ENCODE measurements around the gene KIZ. TPM values are rescaled to one million over a fixed set of nuclear protein-coding genes. Genes with fewer than 3 reads are reported as not detected.

Gene KIZ
- total RNA-seq, 1 donor from 2014 or later, result 21.1 TPM

DNA sequence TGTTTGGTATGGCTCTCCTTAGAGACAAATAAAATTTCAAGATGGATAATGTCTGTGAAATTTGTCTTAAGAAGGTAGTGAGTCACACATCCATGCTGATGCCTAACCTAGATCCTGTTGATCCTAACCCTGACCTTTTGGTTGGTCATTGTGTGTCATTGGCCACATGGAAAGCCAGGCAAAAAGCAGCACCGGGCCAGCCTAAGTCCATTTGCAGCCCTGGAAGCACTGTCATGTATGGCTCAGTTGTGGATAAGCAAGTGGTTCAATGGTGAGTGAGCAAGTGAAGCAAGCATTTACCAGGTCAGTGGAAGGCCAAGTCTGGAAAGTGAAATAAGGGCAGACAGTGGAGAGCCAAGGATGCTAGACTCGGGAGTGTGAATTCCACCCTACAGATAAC lies 165.1 kb downstream of the KIZ start:
- Mint-ChIP-seq H3K4me1 (no peaks in the 10 kb centered on the region), H3K27me3 (ENCODE audit: low read depth) (peaks cover 51% of the 10 kb centered on the region), H3K36me3 (no peaks in the 10 kb centered on the region), H3K4me3 (no peak overlapping the region), H3K9me3 (peaks cover 5% of the 10 kb centered on the region), H3K27ac (no peak overlapping the region)
- TF ChIP-seq, protein P1, sequence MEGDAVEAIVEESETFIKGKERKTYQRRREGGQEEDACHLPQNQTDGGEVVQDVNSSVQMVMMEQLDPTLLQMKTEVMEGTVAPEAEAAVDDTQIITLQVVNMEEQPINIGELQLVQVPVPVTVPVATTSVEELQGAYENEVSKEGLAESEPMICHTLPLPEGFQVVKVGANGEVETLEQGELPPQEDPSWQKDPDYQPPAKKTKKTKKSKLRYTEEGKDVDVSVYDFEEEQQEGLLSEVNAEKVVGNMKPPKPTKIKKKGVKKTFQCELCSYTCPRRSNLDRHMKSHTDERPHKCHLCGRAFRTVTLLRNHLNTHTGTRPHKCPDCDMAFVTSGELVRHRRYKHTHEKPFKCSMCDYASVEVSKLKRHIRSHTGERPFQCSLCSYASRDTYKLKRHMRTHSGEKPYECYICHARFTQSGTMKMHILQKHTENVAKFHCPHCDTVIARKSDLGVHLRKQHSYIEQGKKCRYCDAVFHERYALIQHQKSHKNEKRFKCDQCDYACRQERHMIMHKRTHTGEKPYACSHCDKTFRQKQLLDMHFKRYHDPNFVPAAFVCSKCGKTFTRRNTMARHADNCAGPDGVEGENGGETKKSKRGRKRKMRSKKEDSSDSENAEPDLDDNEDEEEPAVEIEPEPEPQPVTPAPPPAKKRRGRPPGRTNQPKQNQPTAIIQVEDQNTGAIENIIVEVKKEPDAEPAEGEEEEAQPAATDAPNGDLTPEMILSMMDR (IDR thresholded peaks at IDR 0.05; ENCODE audit: unreplicated experiment), result no peak
- DNase-seq (ENCODE audit: low spot score in 2 of 2, unreplicated experiment in 2 of 2), result no peak

DNA sequence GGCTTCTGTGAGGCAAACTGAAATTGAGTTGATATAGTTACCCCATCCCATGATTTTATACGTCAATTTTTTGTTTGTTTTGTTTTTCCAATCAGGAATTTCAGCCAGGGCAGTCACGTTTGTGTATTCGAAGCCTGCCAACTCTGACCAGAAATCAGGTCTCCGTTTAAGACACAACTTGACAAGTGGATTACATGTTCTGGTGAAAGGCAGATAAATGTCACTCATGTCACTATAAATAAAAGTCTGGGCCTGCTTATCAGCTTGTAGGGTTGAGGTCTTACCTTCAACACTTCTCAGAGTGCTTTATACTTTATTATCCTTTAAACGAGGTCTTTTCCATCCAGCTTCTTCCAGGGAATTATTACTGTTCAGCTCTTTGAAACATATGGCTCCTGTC lies 168.9 kb downstream of the KIZ start:
- H3K27me3 Mint-ChIP-seq (ENCODE audit: low read depth), result peaks cover 64% of the 10 kb centered on the region
- no peaks in the 10 kb centered on the region for H3K36me3 Mint-ChIP-seq
- TF ChIP-seq, protein P1 (IDR thresholded peaks at IDR 0.05; ENCODE audit: unreplicated experiment), result no peak
- no peaks in the 10 kb centered on the region for H3K9me3 Mint-ChIP-seq
- DNase-seq (ENCODE audit: low spot score in 2 of 2, unreplicated experiment in 2 of 2), result no peak
- H3K4me1 Mint-ChIP-seq, result no peaks in the 10 kb centered on the region
- no peak overlapping the region for H3K4me3 Mint-ChIP-seq
- no peak overlapping the region for H3K27ac Mint-ChIP-seq

Other genes with a start within 250 kb of the KIZ start
- gene LINC00237, start 19.7 kb upstream of the KIZ start, total RNA-seq, result not detected in 3 replicates
- gene XRN2, start 177.2 kb downstream of the KIZ start, total RNA-seq, result 76.7 to 79.7 TPM (median 77.0 TPM) in 3 replicates

Data from mesothelial cell of epicardium (in vitro differentiated cells).